HG03108 (cell line): ENCODE results near the gene CD40LG.

Experiments
- ATAC-seq: cut with Tn5 transposase; IDR thresholded peaks from one replicate; pipeline ENCODE4 v1.9.1; 2021; ENCODE audit warnings: moderate library complexity; ENCODE audit not compliant: unreplicated experiment

CD40LG gene

GRCh38 chrX:136646602-136647239 lies 1.2 kb upstream of the CD40LG start:
- no peak for ATAC-seq

DNA sequence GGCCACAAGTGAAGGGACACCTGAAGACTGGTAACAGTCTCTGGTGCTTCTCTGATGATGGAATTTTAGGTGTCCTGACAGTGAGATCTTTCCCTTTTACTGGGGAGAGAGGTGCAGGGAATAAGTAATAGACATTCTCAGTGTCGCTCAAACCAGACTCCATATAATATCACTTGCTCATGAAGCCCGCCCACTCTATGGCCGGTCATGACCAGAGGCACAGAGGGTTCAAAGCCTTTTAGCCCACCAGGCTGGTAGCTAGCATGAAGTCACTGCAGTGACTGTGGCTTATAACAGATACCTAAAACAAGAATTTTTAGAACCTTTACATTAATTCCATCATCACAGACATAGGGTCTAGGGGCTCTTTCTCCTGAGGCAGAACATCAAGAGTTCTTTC lies 2.9 kb downstream of the CD40LG start:
- no peak for ATAC-seq

DNA sequence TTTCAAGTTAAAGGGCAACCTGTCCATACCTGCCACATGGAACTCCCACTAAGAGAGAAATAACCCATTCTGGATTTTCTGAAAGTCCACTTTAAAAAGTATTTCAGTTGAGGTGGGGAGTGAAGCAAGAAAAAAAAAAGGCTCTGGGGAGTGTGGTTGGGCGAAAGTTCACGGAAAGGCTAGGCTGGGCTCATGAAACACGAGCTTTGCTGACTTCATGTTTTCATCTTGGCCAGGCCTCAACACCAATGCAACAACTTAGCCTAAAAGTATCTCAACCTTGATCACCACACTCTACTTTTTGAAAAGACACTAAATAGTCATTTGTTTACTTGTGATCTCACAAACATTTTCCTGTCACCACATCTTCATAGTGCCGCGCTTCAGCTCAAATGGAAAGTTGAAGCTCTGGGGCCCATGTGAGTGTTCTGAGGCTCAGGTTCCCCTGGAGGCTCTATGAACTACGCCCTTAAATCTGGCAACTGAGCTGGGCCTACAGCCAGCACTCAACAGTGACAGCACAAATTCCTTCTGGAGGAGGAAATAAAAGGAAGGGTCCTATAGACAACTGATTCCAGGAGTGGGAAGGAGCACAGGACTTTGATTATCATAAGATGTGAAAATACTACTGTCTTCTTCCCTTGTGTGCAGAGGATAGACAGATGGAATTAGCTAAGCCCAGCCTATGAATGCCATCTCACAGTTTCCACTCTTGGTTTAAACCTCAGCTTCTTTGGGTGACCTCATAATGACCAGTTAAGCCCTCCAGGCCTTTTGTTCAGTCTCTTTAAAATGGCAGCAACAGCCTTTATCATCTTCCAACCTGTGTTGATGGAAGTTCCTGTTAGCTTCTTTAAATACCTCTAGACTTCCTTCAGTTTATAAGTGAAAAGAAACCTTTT lies 5.1 kb downstream of the CD40LG start:
- no peak for ATAC-seq

GRCh38 chrX:136656361-136656964 lies 8.5 kb downstream of the CD40LG start:
- no peak for ATAC-seq

DNA sequence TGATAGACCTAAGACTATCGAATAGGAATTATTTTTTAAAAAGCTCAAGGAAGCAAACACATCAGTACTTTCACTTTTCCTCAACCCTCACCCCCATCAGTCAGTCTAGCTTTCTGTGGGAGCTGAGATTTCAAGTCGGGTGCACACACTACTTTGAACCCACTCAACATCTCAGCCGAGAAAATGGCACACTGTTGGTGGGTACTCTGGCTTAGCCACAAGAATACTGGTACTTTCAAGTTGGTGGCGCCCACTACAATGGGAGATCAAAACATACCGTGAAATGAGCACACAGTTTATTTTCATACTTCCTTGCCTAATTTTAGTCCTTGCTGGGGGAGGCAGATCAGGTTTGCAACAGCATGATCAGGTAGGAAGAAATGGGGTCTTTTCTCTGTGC lies 10.2 kb downstream of the CD40LG start:
- no peak for ATAC-seq

DNA sequence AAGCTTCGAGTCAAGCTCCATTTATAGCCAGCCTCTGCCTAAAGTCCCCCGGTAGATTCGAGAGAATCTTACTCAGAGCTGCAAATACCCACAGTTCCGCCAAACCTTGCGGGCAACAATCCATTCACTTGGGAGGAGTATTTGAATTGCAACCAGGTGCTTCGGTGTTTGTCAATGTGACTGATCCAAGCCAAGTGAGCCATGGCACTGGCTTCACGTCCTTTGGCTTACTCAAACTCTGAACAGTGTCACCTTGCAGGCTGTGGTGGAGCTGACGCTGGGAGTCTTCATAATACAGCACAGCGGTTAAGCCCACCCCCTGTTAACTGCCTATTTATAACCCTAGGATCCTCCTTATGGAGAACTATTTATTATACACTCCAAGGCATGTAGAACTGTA lies 11.2 kb downstream of the CD40LG start:
- ATAC-seq, result no peak

- no peak for ATAC-seq
These were observed 12.9 kb downstream of the CD40LG start for GRCh38 chrX:136660896-136661295.

- ATAC-seq, result no peak
These were observed 14.1 kb downstream of the CD40LG start for GRCh38 chrX:136662104-136662503.

GRCh38 chrX:136662976-136663375 lies 15.0 kb downstream of the CD40LG start:
- ATAC-seq, result no peak

DNA sequence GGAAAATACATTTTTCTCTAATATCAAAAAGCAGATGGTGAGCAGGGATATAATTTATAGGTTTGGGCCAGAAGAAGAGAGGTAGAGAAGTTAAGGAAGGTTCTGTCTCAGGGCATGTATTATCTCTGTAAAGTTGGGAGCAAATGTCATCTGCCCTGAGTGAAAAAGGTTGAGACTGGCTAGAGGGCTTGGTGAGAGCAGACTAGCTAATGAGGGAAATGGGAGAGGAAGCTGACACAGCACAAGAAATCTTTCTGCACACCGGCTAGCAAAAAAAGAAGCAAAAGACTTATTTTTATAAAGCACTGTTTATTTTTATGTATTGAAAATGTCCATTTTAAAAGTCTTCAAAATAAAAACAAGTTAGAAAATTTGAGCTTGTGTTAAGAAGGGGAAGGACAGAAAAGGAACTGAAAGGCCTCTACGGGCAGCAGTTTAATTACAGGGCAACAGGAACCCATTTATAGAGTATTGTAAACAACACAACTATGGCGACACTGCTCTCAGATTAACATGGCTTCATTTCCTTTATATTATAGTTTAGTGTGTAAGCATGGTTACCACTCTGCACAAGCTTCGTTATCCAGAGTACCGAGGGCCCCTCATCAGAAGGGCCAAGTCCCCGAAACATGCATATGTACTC lies 17.4 kb downstream of the CD40LG start:
- no peak for ATAC-seq

- no peak for ATAC-seq
These were observed 18.1 kb downstream of the CD40LG start for GRCh38 chrX:136666088-136666487.

DNA sequence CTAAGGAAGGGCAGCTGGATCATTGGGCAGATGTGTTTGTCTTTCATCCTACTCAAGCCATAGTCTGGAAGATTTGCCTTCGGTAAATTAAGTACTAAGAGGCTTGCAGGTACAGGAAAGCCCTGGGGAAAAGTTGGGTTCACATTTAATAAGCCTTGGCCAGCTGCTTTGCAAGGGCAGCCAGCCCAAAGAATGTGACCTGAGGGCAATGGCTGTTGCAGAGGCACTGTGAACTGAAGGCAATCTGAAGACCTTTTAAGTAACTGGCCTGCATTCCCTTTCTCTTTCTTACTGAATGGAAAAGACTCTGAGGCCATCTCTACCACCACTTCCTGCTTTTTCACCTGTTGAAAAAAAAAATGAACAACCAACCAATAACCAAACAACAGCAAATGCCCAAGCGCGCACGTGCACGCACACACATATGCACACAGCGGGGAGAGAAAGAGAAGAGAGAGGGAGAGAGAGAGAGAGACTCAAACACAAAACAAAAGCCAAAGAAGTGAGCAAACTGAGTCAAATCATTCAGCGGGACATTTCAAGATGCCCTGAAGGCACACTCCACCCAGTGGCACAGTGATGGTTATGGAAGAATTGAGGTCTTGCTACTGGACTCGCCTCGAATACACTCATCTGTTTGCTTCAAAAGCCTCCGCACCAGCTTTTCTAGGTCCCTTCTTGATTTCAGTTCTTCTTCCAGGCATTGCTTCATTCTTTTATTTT lies 19.6 kb downstream of the CD40LG start:
- ATAC-seq, result no peak

GRCh38 chrX:136671006-136671610 lies 23.1 kb downstream of the CD40LG start:
- no peak for ATAC-seq

DNA sequence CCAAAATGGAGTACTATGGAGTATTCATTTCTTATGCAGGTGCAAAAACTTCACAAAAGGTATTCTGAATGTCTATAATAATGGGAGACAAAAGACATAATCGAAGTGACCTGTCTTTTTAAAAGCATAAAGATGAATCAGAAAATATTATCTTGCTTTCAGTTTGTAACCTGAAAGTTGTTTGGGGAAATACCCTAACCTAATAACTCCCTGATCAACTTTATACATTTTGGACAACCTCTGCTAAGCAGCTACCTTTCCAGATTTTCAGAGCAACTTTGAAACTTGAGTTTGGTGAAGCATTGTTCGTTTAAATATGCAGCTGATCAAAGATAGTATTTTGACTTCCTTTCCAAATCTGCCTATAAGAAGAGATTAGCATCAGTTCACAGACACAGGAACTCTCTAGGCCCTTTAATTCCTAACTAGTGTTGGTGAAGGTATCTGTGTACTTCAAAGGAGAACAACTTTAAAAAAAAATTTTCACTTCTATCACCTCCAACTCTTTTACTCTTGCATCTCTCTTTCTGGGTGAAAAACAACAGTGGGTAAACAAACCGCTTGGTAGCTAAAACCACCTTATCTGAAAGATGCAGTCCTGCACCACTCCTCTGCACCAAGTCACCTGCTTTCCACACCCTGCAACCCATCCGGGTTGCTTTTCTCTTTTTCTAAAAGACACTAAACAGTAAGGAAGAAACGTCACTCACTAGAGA lies 26.5 kb downstream of the CD40LG start:
- peak; percentile 26 for ATAC-seq

DNA sequence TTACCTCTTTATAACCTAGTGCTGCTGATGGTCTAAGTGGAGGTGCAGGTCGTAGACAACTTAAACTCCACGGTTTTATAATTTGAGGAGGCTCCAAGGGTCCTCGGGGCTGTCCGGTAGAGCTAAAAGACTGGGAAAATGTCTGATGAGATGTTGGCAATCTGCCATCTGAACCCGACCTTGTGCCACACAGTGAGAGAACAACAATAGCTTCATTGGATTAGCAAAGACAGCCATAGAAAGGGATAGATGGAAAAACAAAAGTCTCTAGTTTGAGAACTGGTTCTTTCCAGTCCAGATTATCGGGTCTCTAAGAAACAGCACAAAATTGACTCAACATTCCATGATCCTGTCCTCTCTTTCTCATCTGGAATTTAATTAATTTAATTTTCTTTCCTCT lies 31.6 kb downstream of the CD40LG start:
- ATAC-seq, result no peak

DNA sequence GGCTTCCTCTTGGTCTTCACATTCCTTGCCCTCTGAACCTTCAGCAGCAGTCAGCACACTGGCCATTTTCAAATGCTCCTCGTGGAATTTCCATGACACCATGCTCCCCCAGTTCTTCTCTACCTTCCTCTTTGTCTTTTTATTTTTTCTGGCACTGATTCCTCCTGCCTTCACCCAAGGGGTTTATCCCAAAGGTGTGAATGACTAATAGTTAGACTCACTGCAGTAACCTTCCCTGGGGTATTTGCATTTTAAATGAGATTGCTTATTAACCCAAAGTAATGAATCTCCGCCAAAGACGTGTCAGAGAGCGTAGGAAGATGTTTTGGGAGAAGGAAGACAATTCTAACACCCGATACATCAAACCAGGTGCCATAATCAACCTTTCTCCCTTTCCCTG lies 36.2 kb downstream of the CD40LG start:
- no peak for ATAC-seq

- no peak for ATAC-seq
These were observed 39.5 kb downstream of the CD40LG start for GRCh38 chrX:136687457-136687856.

DNA sequence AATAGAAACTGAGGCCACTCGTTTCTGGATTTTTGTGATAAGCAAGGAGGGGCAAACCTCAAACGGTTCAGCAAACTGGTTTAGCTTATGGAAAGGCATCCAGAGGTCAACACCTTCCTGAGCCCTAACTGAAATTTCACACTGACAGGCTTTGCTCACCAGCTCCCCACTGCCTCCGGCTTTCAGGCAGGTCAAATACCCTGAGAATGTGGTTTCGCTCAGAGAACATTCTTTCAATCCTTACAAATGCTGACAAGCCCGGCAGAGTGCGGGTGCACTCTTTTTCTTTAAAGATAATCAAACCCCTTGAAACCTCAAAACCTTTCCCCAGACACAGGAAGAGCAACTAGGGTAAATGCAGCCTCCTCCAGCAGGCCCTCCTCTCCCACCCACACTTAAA lies 41.5 kb downstream of the CD40LG start:
- ATAC-seq, result no peak

GRCh38 chrX:136691028-136691809 lies 43.3 kb downstream of the CD40LG start:
- ATAC-seq, result no peak
